HEK293 (cell line): Measurements from ENCODE around the gene INS.

ENCODE experiments used
- CTCF ChIA-PET: fragments of 350-600 bp; formaldehyde crosslinking; extraction: SDS; loops from one replicate; lab custom pipeline; 2021; ENCODE audit warnings: antibody characterized with exemption; lab: Yijun Ruan, JAX
- POLR2A ChIA-PET: fragments of 300-600 bp; formaldehyde crosslinking; extraction: SDS; loops from one replicate; lab custom pipeline; 2020; ENCODE audit warnings: antibody characterized with exemption, inconsistent platforms; lab: Yijun Ruan, JAX
- H3K27ac ChIP-seq: fragments of 200-500 bp; sonication (Bioruptor generic); 2 replicates; pipeline ENCODE4 v1.5.1; 2014; ENCODE audit warnings: low read depth, low read length, control low read depth, inconsistent platforms; ENCODE audit errors: extremely low read depth
- H3K36me3 ChIP-seq, 2 experiments: fragments of 200-500 bp in 1 of 2; sonication (Bioruptor generic) in 1 of 2; 1 replicate in 1 of 2; 2 replicates in 1 of 2; pipeline ENCODE4 v1.5.1; 2014 to 2017; ENCODE audit warnings: inconsistent platforms in 2 of 2, low read length in 2 of 2; ENCODE audit not compliant: control insufficient read depth in 2 of 2, insufficient read depth in 1 of 2
- H3K4me1 ChIP-seq: fragments of 200-500 bp; sonication (Bioruptor generic); 2 replicates; pipeline ENCODE4 v1.5.1; 2014; ENCODE audit warnings: mild to moderate bottlenecking, low read length, inconsistent platforms; ENCODE audit not compliant: control insufficient read depth, insufficient read depth
- H3K4me3 ChIP-seq: 2 replicates; pipeline ENCODE4 v1.5.1; 2011; ENCODE audit warnings: low read depth, mild to moderate bottlenecking, control low read depth, low read length, moderate library complexity
- H3K9me3 ChIP-seq: fragments of 200-500 bp; sonication (Bioruptor generic); 2 replicates; pipeline ENCODE4 v1.5.1; 2014; ENCODE audit warnings: low read depth, low read length, inconsistent platforms; ENCODE audit not compliant: control insufficient read depth, insufficient read depth
- OVOL3 ChIP-seq: fragments of 450-650 bp; formaldehyde crosslinking; IDR thresholded peaks from 2 replicates; pipeline ENCODE4 v1.5.1; 2016; ENCODE audit warnings: missing biosample characterization, missing genetic modification characterization
- ZBTB17 ChIP-seq: fragments of 450-650 bp; formaldehyde crosslinking; IDR thresholded peaks from 2 replicates; pipeline ENCODE4 v1.5.1; 2016; ENCODE audit warnings: missing biosample characterization, missing genetic modification characterization
- ZBTB20 ChIP-seq: fragments of 450-650 bp; formaldehyde crosslinking; IDR thresholded peaks from 2 replicates; pipeline ENCODE4 v1.5.1; 2016; ENCODE audit warnings: missing biosample characterization, missing genetic modification characterization
- ZBTB48 ChIP-seq: fragments of 450-650 bp; formaldehyde crosslinking; IDR thresholded peaks from 2 replicates; pipeline ENCODE4 v1.5.1; 2016; ENCODE audit warnings: missing biosample characterization, missing genetic modification characterization
- ZFHX2 ChIP-seq: fragments of 450-650 bp; formaldehyde crosslinking; conservative IDR thresholded peaks from 2 replicates; pipeline ENCODE4 v1.5.1; 2016; ENCODE audit warnings: missing biosample characterization, missing genetic modification characterization
- ZNF138 ChIP-seq: fragments of 450-650 bp; formaldehyde crosslinking; IDR thresholded peaks from 2 replicates; pipeline ENCODE4 v1.5.1; 2016; ENCODE audit warnings: missing biosample characterization, missing genetic modification characterization, borderline replicate concordance
- ZNF174 ChIP-seq: fragments of 450-650 bp; formaldehyde crosslinking; IDR thresholded peaks from 2 replicates; pipeline ENCODE4 v1.5.0; 2017; ENCODE audit warnings: missing biosample characterization, mild to moderate bottlenecking, missing genetic modification characterization
- ZNF23 ChIP-seq: fragments of 450-650 bp; formaldehyde crosslinking; IDR thresholded peaks from 2 replicates; pipeline ENCODE4 v1.5.1; 2016; ENCODE audit warnings: missing biosample characterization, missing genetic modification characterization, borderline replicate concordance
- ZNF239 ChIP-seq: fragments of 450-650 bp; formaldehyde crosslinking; IDR thresholded peaks from 2 replicates; pipeline ENCODE4 v1.5.1; 2016; ENCODE audit warnings: missing biosample characterization, missing genetic modification characterization
- ZNF366 ChIP-seq: fragments of 450-650 bp; formaldehyde crosslinking; conservative IDR thresholded peaks from 2 replicates; pipeline ENCODE4 v1.5.1; 2016; ENCODE audit warnings: missing biosample characterization, missing genetic modification characterization
- ZNF416 ChIP-seq: fragments of 450-650 bp; formaldehyde crosslinking; IDR thresholded peaks from 2 replicates; pipeline ENCODE4 v1.5.1; 2016; ENCODE audit warnings: missing biosample characterization, missing genetic modification characterization
- ZNF473 ChIP-seq: fragments of 450-650 bp; formaldehyde crosslinking; IDR thresholded peaks from 2 replicates; pipeline ENCODE4 v1.5.1; 2017; ENCODE audit warnings: missing biosample characterization, missing genetic modification characterization
- ZNF76 ChIP-seq: fragments of 450-650 bp; formaldehyde crosslinking; IDR thresholded peaks from 2 replicates; pipeline ENCODE4; 2016; ENCODE audit warnings: low read depth, missing biosample characterization, missing genetic modification characterization, borderline replicate concordance
- ZNF777 ChIP-seq: fragments of 450-650 bp; formaldehyde crosslinking; IDR thresholded peaks from 2 replicates; pipeline ENCODE4 v1.5.1; 2017; ENCODE audit warnings: missing biosample characterization, missing genetic modification characterization, borderline replicate concordance
- ZNF785 ChIP-seq: fragments of 450-650 bp; formaldehyde crosslinking; IDR thresholded peaks from 2 replicates; pipeline ENCODE4 v1.5.1; 2016; ENCODE audit warnings: missing biosample characterization, missing genetic modification characterization
- ZNF837 ChIP-seq: fragments of 450-650 bp; formaldehyde crosslinking; IDR thresholded peaks from 2 replicates; pipeline ENCODE4 v1.5.1; 2016; ENCODE audit warnings: missing biosample characterization, missing genetic modification characterization
- ZXDB ChIP-seq: fragments of 450-650 bp; formaldehyde crosslinking; IDR thresholded peaks from 2 replicates; pipeline ENCODE4 v1.5.1; 2016; ENCODE audit warnings: missing biosample characterization, missing genetic modification characterization
- TF ChIP-seq, protein P1 (sequence below): fragments of 450-650 bp; formaldehyde crosslinking; IDR thresholded peaks from 2 replicates; pipeline ENCODE4 v1.5.1; 2016; ENCODE audit warnings: missing biosample characterization, missing genetic modification characterization
- TF ChIP-seq, protein P2 (sequence below): fragments of 450-650 bp; formaldehyde crosslinking; IDR thresholded peaks from 2 replicates; pipeline ENCODE4 v1.5.1; 2016; ENCODE audit warnings: missing biosample characterization, missing genetic modification characterization
- TF ChIP-seq, protein P3 (sequence below): fragments of 450-650 bp; formaldehyde crosslinking; IDR thresholded peaks from 2 replicates; pipeline ENCODE4 v1.5.1; 2016; ENCODE audit warnings: missing biosample characterization, missing genetic modification characterization
- TF ChIP-seq, protein P4 (sequence below): fragments of 450-650 bp; formaldehyde crosslinking; IDR thresholded peaks from 2 replicates; pipeline ENCODE4 v1.5.1; 2016; ENCODE audit warnings: missing biosample characterization, missing genetic modification characterization
- TF ChIP-seq, protein P5 (sequence below): fragments of 450-650 bp; formaldehyde crosslinking; IDR thresholded peaks from 2 replicates; pipeline ENCODE4 v1.5.1; 2016; ENCODE audit warnings: missing biosample characterization, missing genetic modification characterization

INS gene

DNA sequence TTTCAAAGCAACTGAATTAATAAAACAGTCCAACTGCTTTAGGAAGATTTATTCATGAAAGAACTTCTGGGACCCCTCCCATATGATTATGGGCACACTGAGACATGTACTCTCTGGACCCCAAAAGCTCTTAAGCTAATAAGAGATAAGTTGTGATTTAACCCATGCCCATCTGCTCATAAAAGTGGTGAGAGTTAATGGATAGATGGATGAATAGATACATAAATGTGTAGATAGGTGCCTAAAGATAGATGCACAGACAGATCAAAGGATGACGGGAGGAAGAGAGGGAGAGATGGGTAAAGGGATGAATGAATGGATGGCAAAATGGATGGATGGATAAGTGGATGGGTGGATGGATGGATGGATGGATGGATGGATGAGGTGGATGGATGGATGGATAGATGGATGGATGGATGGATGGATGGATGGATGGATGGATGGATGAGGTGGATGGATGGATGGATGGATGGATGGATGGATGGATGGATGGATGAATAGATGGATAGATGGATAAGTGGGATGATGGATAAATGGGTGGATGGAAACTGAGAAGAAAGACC is 40.0 kb upstream of the INS start:
- H3K4me1 ChIP-seq, result no peaks in the 10 kb centered on the region
- no peak overlapping the region for H3K27ac ChIP-seq
- POLR2A ChIA-PET, result no interaction called here
- TF ChIP-seq ZFHX2 (tag by site-specific recombination) (no peak), ZNF174 (no peak), ZNF473 (tag by site-specific recombination) (no peak), ZBTB17 (tag by site-specific recombination) (peak; percentile 92), ZNF777 (tag by site-specific recombination) (no peak), ZXDB (no peak), ZNF366 (tag by site-specific recombination) (peak; percentile 98)
- TF ChIP-seq, protein P1, sequence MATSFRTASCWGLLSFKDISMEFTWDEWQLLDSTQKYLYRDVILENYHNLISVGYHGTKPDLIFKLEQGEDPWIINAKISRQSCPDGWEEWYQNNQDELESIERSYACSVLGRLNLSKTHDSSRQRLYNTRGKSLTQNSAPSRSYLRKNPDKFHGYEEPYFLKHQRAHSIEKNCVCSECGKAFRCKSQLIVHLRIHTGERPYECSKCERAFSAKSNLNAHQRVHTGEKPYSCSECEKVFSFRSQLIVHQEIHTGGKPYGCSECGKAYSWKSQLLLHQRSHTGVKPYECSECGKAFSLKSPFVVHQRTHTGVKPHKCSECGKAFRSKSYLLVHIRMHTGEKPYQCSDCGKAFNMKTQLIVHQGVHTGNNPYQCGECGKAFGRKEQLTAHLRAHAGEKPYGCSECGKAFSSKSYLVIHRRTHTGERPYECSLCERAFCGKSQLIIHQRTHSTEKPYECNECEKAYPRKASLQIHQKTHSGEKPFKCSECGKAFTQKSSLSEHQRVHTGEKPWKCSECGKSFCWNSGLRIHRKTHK (tag by site-specific recombination), result peak; percentile 92
- TF ChIP-seq, protein P2, sequence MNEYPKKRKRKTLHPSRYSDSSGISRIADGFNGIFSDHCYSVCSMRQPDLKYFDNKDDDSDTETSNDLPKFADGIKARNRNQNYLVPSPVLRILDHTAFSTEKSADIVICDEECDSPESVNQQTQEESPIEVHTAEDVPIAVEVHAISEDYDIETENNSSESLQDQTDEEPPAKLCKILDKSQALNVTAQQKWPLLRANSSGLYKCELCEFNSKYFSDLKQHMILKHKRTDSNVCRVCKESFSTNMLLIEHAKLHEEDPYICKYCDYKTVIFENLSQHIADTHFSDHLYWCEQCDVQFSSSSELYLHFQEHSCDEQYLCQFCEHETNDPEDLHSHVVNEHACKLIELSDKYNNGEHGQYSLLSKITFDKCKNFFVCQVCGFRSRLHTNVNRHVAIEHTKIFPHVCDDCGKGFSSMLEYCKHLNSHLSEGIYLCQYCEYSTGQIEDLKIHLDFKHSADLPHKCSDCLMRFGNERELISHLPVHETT (tag by site-specific recombination), result no peak
- TF ChIP-seq, protein P3, sequence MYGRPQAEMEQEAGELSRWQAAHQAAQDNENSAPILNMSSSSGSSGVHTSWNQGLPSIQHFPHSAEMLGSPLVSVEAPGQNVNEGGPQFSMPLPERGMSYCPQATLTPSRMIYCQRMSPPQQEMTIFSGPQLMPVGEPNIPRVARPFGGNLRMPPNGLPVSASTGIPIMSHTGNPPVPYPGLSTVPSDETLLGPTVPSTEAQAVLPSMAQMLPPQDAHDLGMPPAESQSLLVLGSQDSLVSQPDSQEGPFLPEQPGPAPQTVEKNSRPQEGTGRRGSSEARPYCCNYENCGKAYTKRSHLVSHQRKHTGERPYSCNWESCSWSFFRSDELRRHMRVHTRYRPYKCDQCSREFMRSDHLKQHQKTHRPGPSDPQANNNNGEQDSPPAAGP (tag by site-specific recombination), result no peak
- CTCF ChIA-PET, result interaction anchor here (1.9 kb wide), 1 partner anchor 219 kb away, joined by 13 read pairs; no protein-coding TSS in a partner anchor
- no peak overlapping the region for H3K4me3 ChIP-seq
- H3K36me3 ChIP-seq, result no peaks in the 10 kb centered on the region
- no peaks in the 10 kb centered on the region for H3K9me3 ChIP-seq

DNA sequence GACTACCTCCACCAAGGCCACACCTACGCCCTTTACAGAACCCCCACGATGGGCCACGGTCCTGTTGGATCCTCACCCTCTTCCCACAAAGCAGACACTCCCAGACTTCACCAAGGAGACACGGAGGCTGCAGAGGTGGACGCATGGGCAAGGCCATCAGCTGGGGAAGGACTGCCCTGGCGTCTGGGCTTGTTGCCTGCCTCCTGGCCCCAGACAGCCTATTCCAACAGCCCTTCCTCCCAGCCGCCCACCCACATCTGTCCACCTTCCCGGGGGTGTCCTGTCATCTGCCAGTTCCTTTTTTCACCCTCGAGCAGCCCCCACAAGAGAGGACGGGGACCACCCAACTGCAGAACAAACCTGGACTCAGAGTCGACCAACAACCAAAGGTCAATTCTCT is 39.5 kb upstream of the INS start:
- POLR2A ChIA-PET, result no interaction called here

More for the DNA sequence above, 39.5 kb upstream of the INS start:
- Histone ChIP-seq H3K9me3 (no peaks in the 10 kb centered on the region), H3K4me1 (no peaks in the 10 kb centered on the region), H3K27ac (no peak overlapping the region), H3K4me3 (no peak overlapping the region), H3K36me3 (no peaks in the 10 kb centered on the region)
- CTCF ChIA-PET, result interaction anchor here (1.9 kb wide), 1 partner anchor 220 kb away, joined by 13 read pairs; no protein-coding TSS in a partner anchor
- TF ChIP-seq, protein P4, sequence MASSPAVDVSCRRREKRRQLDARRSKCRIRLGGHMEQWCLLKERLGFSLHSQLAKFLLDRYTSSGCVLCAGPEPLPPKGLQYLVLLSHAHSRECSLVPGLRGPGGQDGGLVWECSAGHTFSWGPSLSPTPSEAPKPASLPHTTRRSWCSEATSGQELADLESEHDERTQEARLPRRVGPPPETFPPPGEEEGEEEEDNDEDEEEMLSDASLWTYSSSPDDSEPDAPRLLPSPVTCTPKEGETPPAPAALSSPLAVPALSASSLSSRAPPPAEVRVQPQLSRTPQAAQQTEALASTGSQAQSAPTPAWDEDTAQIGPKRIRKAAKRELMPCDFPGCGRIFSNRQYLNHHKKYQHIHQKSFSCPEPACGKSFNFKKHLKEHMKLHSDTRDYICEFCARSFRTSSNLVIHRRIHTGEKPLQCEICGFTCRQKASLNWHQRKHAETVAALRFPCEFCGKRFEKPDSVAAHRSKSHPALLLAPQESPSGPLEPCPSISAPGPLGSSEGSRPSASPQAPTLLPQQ (tag by site-specific recombination), result no peak
- TF ChIP-seq ZNF837 (tag by site-specific recombination) (no peak), ZNF23 (tag by site-specific recombination) (no peak), OVOL3 (tag by site-specific recombination) (no peak), ZNF239 (no peak), ZNF76 (tag by site-specific recombination) (no peak), ZBTB48 (tag by site-specific recombination) (no peak), ZNF785 (tag by site-specific recombination) (no peak), ZNF138 (no peak), ZNF416 (tag by site-specific recombination) (no peak), ZBTB20 (tag by site-specific recombination) (no peak)
- TF ChIP-seq, protein P5, sequence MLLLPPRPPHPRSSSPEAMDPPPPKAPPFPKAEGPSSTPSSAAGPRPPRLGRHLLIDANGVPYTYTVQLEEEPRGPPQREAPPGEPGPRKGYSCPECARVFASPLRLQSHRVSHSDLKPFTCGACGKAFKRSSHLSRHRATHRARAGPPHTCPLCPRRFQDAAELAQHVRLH (tag by site-specific recombination), result no peak
